GM19239 (cell line): Measurements from ENCODE around the gene LMBR1.

Source experiments
- DNase-seq: peaks from one replicate; pipeline ENCODE4 v3.0.0; 2011; ENCODE audit warnings: low spot score; ENCODE audit not compliant: insufficient read length
- FAIRE-seq: peaks from 2 replicates; lab custom pipeline; 2011; peaks lifted over from hg19 to GRCh38; lab: Jason Lieb, UNC

The LMBR1 gene

GRCh38 chr7:156768698-156769472, 124.1 kb downstream of the LMBR1 start:
- no peak for FAIRE-seq
- no peak for DNase-seq

DNA sequence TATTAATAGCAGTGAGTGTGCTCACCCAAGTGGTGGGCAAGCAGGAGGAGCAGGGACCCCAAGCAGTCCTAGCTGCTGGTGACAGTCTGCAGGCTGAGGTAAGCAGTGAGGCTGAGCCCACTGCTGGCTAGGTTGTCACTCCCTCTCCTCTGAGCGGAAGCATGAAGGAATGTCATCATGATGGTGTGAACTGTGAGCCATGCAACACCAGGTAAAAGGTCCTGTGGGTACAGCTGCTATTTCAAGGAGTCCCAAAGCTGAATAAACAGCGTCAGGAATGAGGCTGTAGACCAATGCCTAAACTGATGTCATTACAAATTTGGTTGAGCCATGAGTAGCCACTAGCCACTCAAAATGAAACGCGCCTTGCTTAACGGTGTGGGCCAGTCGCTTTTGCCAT, 126.3 kb downstream of the LMBR1 start:
- no peak for FAIRE-seq
- no peak for DNase-seq

- no peak for DNase-seq
- FAIRE-seq, result no peak
These were observed 126.9 kb downstream of the LMBR1 start for GRCh38 chr7:156765901-156766656.

GRCh38 chr7:156764766-156765165, 128.2 kb downstream of the LMBR1 start:
- peak; percentile 40 for FAIRE-seq
- no peak for DNase-seq

DNA sequence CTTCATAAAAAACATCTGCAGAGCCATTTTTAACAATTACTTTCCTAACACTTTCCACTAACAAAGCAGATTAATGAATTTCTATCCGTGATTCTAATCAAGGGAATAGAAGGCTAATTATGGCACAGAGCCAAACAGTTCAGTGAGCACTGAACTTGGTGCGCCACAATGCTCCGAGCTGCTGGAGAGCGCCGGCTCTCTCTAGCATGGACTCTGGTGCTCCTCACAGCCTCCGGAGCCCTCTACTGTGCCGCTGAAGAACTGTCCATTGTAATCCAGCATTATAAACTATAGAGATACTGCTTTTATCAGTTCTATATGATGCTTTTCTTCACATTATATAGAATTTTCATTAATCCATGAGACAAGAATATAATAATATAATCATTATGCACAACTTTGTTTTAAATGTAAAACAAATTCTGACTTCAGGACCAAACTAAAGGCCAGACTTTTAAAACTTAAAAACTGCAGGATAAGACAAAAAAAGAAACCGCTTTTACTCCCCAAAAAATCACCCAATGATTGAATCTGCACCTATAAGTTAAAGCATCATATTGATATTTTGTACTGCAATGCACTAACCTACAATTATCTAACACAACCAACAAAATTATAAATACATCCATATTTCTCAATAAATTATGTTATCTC, 128.8 kb downstream of the LMBR1 start:
- no peak for FAIRE-seq

GRCh38 chr7:156759579-156760202, 133.3 kb downstream of the LMBR1 start:
- FAIRE-seq, result no peak
- DNase-seq, result no peak

More for the DNA sequence above, 128.8 kb downstream of the LMBR1 start:
- DNase-seq, result no peak

DNA sequence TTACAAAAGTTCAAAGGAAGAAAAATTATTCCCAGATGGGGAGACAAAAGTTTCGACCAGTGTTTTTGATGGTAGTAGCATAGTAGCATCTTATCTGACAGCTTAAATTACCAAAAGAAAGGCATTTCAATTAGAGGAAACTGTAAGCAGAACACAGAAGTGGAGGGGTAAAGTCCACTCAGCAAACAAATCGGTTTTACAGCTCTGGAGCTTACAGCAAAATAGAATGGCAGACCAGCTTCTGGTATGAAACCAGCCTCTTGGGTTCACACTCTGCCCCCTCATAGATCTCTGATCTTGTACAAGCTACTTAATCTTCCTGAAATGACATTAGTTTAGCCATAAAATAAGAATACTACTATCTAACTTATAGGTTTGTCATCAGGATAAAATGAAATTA, 133.8 kb downstream of the LMBR1 start:
- no peak for FAIRE-seq
- DNase-seq, result no peak

DNA sequence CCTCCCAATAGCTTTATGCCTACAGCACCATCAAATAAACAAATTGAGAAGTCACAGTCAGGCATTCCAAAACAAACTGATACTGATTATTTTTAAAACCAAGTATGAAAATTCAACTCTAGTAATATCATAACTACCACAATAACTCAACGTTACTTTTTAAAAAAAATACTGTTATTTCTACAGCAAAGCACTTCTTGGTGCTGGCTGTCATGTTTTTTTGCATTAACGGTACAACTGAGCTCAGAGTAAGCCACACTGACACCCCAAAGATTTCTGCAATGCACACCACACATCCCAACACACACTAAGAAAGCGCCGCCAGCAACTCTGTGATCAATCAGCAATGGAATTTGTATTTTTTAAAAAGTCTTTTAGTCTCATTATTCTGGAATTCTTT, 138.8 kb downstream of the LMBR1 start:
- DNase-seq (no peak), FAIRE-seq (no peak)

DNA sequence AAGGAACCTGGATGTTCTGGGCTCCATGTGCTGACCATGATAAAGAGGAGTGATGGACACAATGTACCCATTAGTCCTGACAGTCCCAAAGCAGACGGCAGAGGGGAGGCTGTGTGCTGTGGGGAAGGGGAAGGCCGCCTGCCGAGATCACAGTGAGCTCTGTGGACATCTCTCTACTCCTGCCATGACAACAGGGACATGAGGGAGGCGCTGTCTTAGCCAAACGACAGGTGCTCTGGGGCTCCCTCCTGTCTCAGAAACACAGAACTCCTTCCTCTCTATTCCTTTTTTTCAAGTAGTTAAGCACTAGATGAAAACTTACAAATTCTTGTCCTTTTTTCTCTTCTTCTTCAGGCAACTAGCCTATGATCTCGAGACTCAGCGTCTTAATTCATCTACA, 139.4 kb downstream of the LMBR1 start:
- DNase-seq, result no peak
- no peak for FAIRE-seq

DNA sequence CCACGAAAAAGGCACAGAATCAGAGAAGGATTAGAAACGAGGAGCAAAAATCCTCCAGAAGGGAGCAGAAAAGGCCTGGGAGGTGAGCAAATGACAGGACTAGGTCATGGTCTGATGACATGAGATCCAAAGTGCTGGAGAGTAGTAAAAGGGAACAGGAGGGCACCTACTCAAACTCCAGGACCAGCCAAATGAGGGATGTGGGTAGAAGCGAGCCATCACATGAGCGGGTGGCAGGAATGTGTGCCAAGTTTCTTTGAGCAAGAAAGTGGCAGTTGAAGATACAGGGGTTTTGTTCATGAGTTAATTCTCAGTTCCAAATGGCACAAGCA, 139.8 kb downstream of the LMBR1 start:
- FAIRE-seq, result no peak
- DNase-seq, result no peak

- no peak for DNase-seq
- FAIRE-seq, result no peak
These were observed 140.4 kb downstream of the LMBR1 start for GRCh38 chr7:156752367-156753228.

- FAIRE-seq (no peak), DNase-seq (no peak)
These were observed 141.7 kb downstream of the LMBR1 start for GRCh38 chr7:156751319-156751718.

DNA sequence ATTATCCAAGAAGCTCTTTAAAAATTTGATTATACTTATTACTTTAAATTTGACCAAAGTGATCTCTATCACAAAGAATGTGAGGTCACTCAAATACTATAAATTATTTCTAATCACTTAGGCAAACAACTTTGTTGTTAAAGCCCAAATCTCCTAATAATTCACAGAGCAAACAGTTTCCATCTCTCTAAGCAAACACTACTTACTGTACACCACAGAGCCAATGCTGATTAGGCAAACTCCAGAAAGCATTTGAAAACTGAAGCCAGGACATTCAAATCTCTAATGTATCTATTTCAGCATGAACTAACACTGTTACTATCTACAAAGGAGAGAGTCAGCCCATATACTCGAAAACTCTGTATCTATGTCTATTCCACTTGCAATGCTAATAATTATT, 145.3 kb downstream of the LMBR1 start:
- FAIRE-seq (no peak), DNase-seq (no peak)

- no peak for DNase-seq
- no peak for FAIRE-seq
These were observed 146.1 kb downstream of the LMBR1 start for GRCh38 chr7:156746891-156747290.

DNA sequence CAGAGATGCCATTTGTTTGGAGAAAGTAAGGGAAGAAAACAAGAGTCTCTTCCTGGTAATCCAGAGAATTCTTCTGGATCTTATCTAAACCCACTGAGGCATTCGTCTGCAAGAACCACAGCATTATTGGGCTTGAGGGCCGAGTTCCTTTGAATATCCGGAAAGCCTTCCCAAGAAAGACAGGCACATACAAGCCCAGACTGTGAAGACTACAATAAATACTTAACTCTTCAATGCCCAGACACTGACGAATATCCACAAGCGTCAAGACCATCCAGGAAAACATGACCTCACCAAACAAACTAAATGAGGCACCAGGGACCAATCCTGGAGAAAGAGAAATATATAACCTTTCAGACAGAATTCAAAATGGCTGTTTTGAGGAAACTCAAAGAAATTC, 153.4 kb downstream of the LMBR1 start:
- no peak for FAIRE-seq
- DNase-seq, result no peak

DNA sequence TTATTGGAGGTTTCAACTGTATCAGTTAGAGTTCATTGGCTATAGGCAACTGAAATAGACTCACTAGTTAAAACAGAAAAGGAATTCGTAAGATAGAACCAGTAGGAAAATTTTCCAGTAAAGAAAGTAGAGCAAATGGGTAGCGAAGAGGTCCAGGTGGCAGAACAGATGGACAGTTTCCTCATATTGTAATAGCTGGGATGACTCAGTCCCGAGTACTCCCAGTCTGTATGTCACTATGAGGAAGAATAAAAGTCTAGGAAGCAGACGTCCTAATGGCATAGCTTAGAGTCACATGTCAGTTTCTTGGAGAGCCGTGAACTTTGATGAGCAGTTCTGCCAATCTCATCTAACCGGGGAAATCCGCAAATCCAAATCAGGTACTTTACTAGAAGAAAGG, 157.1 kb downstream of the LMBR1 start:
- DNase-seq, result no peak
- FAIRE-seq, result no peak

- FAIRE-seq (no peak), DNase-seq (no peak)
These were observed 159.3 kb downstream of the LMBR1 start for GRCh38 chr7:156733638-156734037.

DNA sequence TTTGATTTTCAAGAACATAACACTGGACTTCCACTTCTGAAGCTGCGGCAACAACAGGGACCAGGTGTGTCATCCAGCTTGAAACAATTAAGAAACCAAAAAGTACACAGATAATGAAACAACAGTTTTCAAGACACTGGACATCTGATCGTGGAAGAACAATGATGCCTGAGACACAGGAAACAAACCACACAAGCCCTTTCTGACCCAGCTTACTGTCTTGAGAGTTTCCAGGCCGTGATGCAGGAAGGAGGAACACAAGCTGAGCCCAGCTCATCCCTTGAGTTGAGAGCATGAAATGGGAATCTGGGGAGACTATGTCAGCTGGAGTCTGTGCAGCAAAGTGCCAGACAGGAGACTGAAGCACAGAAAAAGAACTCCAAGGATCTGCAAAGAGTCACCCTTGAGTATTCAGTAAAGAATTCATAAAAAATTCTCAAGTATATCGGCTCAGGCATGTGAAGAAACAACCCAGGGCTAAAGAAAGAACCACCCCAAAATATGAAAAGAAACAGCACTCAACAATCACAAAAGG, 160.8 kb downstream of the LMBR1 start:
- DNase-seq (no peak), FAIRE-seq (no peak)

DNA sequence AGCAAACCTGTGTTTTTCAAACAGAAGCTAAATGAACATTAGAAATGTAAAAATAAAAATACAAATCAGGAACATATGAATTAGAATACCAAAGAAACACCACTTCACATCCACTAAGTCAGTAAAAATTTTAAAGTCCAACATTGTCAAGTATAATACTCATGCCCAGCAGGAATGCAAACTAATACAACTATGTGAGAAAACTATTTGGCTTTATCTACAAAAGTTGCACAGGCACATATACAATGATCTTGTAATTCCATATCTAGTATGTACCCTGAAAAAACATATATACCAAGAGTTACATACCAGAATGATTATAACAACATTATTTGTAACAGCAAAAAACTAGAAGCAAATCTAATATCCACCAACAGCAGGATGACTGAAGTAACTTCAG, 161.3 kb downstream of the LMBR1 start:
- FAIRE-seq, result no peak
- no peak for DNase-seq

GRCh38 chr7:156725936-156726335, 167.0 kb downstream of the LMBR1 start:
- no peak for FAIRE-seq
- no peak for DNase-seq
